Measurements from ENCODE around the gene CDH4. TPM values are rescaled to one million over a fixed set of nuclear protein-coding genes. Genes with fewer than 3 reads are reported as not detected.

CDH4 gene
- total and polyA plus RNA-seq, 7 donors = under 0.01 to 0.06 TPM; not detected in 5

DNA sequence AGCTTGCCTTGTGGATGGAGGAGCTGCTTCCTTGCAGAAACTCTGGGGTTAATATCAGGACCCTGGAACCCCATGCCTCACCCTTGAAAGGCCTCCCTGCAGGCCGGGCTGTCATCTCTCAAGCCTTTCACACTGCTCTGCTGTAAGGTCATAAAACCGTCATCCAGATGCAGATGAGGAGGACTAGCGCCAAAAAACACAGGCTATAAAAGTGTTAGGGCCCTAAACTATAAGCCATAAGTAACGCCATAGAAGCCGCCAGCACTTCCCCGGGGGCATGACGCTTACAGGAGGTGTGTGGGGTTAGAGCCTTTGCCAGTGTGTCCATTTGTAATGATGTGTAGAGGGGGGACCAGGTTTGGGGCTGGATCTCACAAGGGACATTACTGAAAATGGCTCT lies 47.6 kb downstream of the CDH4 start:
- no peaks in the 10 kb centered on the region for H3K27me3 ChIP-seq
- TF ChIP-seq, protein P1, sequence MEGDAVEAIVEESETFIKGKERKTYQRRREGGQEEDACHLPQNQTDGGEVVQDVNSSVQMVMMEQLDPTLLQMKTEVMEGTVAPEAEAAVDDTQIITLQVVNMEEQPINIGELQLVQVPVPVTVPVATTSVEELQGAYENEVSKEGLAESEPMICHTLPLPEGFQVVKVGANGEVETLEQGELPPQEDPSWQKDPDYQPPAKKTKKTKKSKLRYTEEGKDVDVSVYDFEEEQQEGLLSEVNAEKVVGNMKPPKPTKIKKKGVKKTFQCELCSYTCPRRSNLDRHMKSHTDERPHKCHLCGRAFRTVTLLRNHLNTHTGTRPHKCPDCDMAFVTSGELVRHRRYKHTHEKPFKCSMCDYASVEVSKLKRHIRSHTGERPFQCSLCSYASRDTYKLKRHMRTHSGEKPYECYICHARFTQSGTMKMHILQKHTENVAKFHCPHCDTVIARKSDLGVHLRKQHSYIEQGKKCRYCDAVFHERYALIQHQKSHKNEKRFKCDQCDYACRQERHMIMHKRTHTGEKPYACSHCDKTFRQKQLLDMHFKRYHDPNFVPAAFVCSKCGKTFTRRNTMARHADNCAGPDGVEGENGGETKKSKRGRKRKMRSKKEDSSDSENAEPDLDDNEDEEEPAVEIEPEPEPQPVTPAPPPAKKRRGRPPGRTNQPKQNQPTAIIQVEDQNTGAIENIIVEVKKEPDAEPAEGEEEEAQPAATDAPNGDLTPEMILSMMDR (IDR thresholded peaks at IDR 0.05) = no peak
- no peak for TF ChIP-seq POLR2A (IDR thresholded peaks at IDR 0.05)
- no peak for TF ChIP-seq POLR2AphosphoS5 (IDR thresholded peaks at IDR 0.05)
- TF ChIP-seq EP300 (IDR thresholded peaks at IDR 0.05) = no peak
- no peaks in the 10 kb centered on the region for H3K36me3 ChIP-seq
- no peak overlapping the region for H3K27ac ChIP-seq
- no peak overlapping the region for H3K4me3 ChIP-seq
- intact Hi-C loops (cut with DNase I) = no loop called here
- no peak for DNase-seq
- WGBS, 2 donors = 7 to 37% methylated on average over 7 of the region's 7 CpGs
- H3K4me1 ChIP-seq = peaks cover 0 to 7% (median 2%) of the 10 kb centered on the region in 4 donors
- H3K9me3 ChIP-seq = no peaks in the 10 kb centered on the region

DNA sequence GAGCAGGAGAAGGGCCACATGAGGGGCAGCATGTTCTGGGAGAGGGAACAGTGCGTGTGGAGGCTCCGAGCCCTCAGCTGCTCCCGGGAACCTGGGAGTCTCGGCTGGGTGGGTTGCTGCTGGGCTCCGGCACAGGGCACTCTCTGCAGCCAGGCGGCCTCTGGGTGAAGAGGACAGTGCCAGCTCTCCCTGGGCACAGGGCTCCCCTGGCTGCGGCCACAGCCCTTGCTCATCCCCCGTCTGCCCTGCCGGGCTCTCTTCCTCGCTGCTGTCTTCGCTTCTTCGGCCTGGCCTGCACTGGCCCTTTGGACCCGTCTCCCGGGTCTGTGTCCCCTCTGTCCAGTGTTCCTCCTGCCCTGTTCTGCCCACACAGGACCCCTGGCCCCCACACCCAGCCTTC lies 48.2 kb downstream of the CDH4 start:
- peaks cover 0 to 7% (median 2%) of the 10 kb centered on the region in 4 donors for H3K4me1 ChIP-seq
- H3K4me3 ChIP-seq = no peak overlapping the region
- no peaks in the 10 kb centered on the region for H3K36me3 ChIP-seq
- no peak overlapping the region for H3K27ac ChIP-seq
- WGBS, 2 donors = 77 to 81% methylated on average over 14 of the region's 14 CpGs
- DNase-seq = no peak
- TF ChIP-seq POLR2A (IDR thresholded peaks at IDR 0.05) (no peak), EP300 (IDR thresholded peaks at IDR 0.05) (no peak), POLR2AphosphoS5 (IDR thresholded peaks at IDR 0.05) (no peak)
- TF ChIP-seq, protein P1 (IDR thresholded peaks at IDR 0.05) = no peak
- intact Hi-C loops (cut with DNase I) = no loop called here
- H3K9me3 ChIP-seq = no peaks in the 10 kb centered on the region
- H3K27me3 ChIP-seq = no peaks in the 10 kb centered on the region

DNA sequence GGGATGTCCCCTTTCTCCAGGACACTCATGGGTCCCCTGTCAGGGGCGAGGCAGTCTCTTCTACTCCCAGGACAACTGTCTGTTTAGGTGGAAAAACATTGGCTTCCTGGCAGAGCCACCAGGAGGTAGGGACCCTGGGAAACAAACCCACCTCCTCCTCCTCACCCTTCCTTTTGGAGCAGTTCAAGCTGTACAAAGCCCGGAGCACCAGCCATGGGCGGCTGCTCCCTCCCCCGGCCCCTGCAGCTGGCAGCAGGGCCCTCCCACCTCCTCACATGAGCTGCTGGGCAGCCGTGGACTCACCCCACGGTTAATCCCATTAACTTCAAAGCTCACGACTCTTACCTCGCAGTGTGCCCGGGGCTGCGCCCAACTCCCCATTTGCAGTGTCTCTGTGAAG lies 48.6 kb downstream of the CDH4 start:
- peaks cover 0 to 7% (median 2%) of the 10 kb centered on the region in 4 donors for H3K4me1 ChIP-seq
- H3K27ac ChIP-seq = no peak overlapping the region
- no peaks in the 10 kb centered on the region for H3K36me3 ChIP-seq
- intact Hi-C loops (cut with DNase I) = no loop called here
- no peak for DNase-seq
- H3K4me3 ChIP-seq = no peak overlapping the region
- no peaks in the 10 kb centered on the region for H3K27me3 ChIP-seq
- WGBS, 2 donors = 72 to 80% methylated on average over 10 of the region's 10 CpGs
- H3K9me3 ChIP-seq = no peaks in the 10 kb centered on the region
- TF ChIP-seq EP300 (IDR thresholded peaks at IDR 0.05) (no peak), POLR2AphosphoS5 (IDR thresholded peaks at IDR 0.05) (no peak), POLR2A (IDR thresholded peaks at IDR 0.05) (no peak)
- TF ChIP-seq, protein P1 (IDR thresholded peaks at IDR 0.05) = no peak

DNA sequence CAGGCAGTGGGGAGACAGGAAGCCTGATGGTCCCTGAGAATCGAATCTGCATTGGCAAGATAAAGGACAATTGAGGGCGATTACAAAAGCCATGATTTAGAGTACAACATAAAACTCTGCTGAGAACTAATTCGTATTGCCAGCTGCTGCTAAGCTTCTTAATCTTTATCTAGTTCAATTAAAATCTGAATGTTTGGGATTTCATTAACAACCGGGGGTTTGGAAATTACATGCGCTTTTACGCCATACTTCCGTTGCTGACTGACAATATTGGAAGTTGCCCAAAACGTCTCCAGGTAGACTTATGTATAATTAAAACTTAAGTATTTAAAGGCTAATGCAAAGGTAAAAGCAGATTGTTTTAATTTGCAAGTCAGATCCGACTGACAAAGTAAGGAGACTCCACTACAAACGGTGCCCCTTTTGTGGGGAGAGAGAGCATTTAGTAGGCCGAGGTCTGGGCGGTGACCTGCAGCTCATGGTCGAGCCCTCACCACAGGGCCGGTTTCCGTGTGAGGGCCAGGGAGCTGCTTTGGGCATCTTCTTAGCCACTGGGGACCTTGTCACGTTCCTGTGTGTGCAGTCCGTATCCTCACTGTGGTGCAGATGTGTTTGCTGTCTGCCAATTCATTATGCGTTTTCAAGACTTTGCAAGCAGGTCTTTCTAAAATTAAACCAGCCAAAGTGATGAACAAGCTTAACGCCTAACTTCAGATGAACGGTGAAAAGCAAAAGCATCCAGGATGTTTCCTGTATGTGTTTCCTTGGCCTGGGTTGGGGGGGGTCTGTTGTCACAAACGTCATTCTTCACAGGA lies 49.9 kb downstream of the CDH4 start:
- no peak overlapping the region for H3K4me3 ChIP-seq
- H3K9me3 ChIP-seq = no peaks in the 10 kb centered on the region
- H3K27ac ChIP-seq = no peak overlapping the region
- DNase-seq = no peak
- 79 to 81% methylated on average over 21 of the region's 21 CpGs for WGBS, 2 donors
- TF ChIP-seq POLR2AphosphoS5 (IDR thresholded peaks at IDR 0.05) (no peak), EP300 (IDR thresholded peaks at IDR 0.05) (no peak), POLR2A (IDR thresholded peaks at IDR 0.05) (no peak)
- TF ChIP-seq, protein P1 (IDR thresholded peaks at IDR 0.05) = no peak
- peaks cover 0 to 7% (median 2%) of the 10 kb centered on the region in 4 donors for H3K4me1 ChIP-seq
- H3K27me3 ChIP-seq = no peaks in the 10 kb centered on the region
- no peaks in the 10 kb centered on the region for H3K36me3 ChIP-seq
- intact Hi-C loops (cut with DNase I) = no loop called here

Data from sigmoid colon (tissue), 7 donors.